Activated B cell treated with CpG ODN at 0.5 μM for 24 hours (primary cell): ENCODE measurements around the gene ALKBH6. TPM values are rescaled to one million over a fixed set of nuclear protein-coding genes. Genes with fewer than 3 reads are reported as not detected.
"Not testable (repeated sequence)": the region's sequence is repeated elsewhere in the genome, so short reads cannot be mapped to it uniquely, and the experiment has no call there.

Experiments used
- ATAC-seq: fragments of 200-7000 bp; cut with Tn5 transposase; one replicate; pipeline ENCODE4 v1.10.0; 2021; ENCODE audit warnings: low read depth, mild to moderate bottlenecking, moderate library complexity
- CTCF ChIA-PET: fragments of 350-600 bp; sonication (Branson Sonifier 250); formaldehyde crosslinking; loops from one replicate; lab custom pipeline; 2021; ENCODE audit warnings: antibody characterized with exemption; lab: Charles Lee
- POLR2A ChIA-PET: fragments of 350-600 bp; sonication (Branson Sonifier 250); formaldehyde crosslinking; loops from one replicate; lab custom pipeline; 2021; ENCODE audit warnings: antibody characterized with exemption; lab: Charles Lee
- DNase-seq: peaks from one replicate; pipeline ENCODE4 v3.0.0; 2022
- H3K27ac Mint-ChIP-seq: one replicate; pipeline ENCODE4 v1.8.0; 2020; ENCODE audit warnings: mixed read lengths
- H3K27me3 Mint-ChIP-seq: one replicate; pipeline ENCODE4 v1.8.0; 2021; ENCODE audit warnings: mixed read lengths
- H3K36me3 Mint-ChIP-seq: one replicate; pipeline ENCODE4 v1.8.0; 2021; ENCODE audit warnings: low read depth, mixed read lengths
- H3K4me1 Mint-ChIP-seq: one replicate; pipeline ENCODE4 v1.8.0; 2021; ENCODE audit warnings: mixed read lengths
- H3K4me3 Mint-ChIP-seq: one replicate; pipeline ENCODE4 v1.8.0; 2020; ENCODE audit warnings: mild to moderate bottlenecking, mixed read lengths
- H3K9me3 Mint-ChIP-seq: one replicate; pipeline ENCODE4 v1.8.0; 2020; ENCODE audit warnings: mixed read lengths
- CTCF ChIP-seq: fragments of 200-600 bp; IDR thresholded peaks from one replicate; pipeline ENCODE4 v1.8.0; 2022; ENCODE audit warnings: antibody characterized with exemption, mild to moderate bottlenecking
- intact Hi-C: fragments of 100-400 bp; cut with micrococcal nuclease; formaldehyde crosslinking; loops from one replicate; pipeline ENCODE4 v1.15.1; 2024
- total RNA-seq: library from RNA; stranded (reverse); gene quantifications from 2 replicates; pipeline ENCODE4 v1.2.3, GENCODE V29; 2022

Gene ALKBH6
- total RNA-seq, 1 donor from 2014 or later: 32.7 TPM

- Mint-ChIP-seq H3K4me1 (peaks cover 2% of the 10 kb centered on the region), H3K9me3 (no peaks in the 10 kb centered on the region), H3K4me3 (no peak overlapping the region), H3K27me3 (no peaks in the 10 kb centered on the region), H3K36me3 (peaks cover 6% of the 10 kb centered on the region), H3K27ac (no peak overlapping the region)
- DNase-seq (no peak), ATAC-seq (no peak)
- CTCF ChIA-PET: no interaction called here
- TF ChIP-seq CTCF: no peak
- intact Hi-C loops: no loop called here
- POLR2A ChIA-PET: interaction anchor here (0.6 kb wide), 1 partner anchor 12 kb away, joined by 14 read pairs; no protein-coding TSS in a partner anchor
Measured at GRCh38 chr19:36041831-36042230, 27.8 kb upstream of the ALKBH6 start.

GRCh38 chr19:36041092-36041491 lies 27.1 kb upstream of the ALKBH6 start:
- H3K27me3 Mint-ChIP-seq, intact Hi-C loops, H3K9me3 Mint-ChIP-seq, ATAC-seq, H3K4me3 Mint-ChIP-seq, H3K4me1 Mint-ChIP-seq, CTCF ChIA-PET, DNase-seq, H3K27ac Mint-ChIP-seq, H3K36me3 Mint-ChIP-seq: not testable (repeated sequence)
- POLR2A ChIA-PET: interaction anchor here (0.7 kb wide), 1 partner anchor 1268 kb away, joined by 3 read pairs; no protein-coding TSS in a partner anchor

DNA sequence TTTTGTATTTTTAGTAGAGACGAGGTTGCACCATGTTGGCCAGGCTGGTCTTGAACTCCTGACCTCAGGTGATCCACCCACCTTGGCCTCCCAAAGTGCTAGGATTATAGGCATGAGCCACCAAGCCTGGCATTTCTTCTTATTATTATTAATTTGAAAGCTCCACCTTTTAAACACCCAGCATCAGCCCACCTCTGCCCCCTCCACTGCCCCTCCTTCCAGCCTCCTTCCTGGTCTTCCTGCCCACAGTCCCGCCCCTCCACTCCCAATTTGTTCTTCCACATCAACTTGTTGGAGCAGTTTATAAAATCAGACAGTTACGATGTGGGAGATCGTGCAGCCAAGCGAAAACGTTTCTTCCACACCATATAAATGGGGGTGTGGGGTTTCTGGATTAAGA lies 26.5 kb upstream of the ALKBH6 start:
- DNase-seq: no peak
- intact Hi-C loops: no loop called here
- POLR2A ChIA-PET: no interaction called here
- H3K9me3 Mint-ChIP-seq: no peaks in the 10 kb centered on the region
- H3K4me3 Mint-ChIP-seq: no peak overlapping the region
- CTCF ChIA-PET: no interaction called here
- TF ChIP-seq CTCF: no peak
- peaks cover 3% of the 10 kb centered on the region for H3K4me1 Mint-ChIP-seq
- peaks cover 6% of the 10 kb centered on the region for H3K36me3 Mint-ChIP-seq
- H3K27me3 Mint-ChIP-seq: no peaks in the 10 kb centered on the region
- ATAC-seq: no peak
- no peak overlapping the region for H3K27ac Mint-ChIP-seq

DNA sequence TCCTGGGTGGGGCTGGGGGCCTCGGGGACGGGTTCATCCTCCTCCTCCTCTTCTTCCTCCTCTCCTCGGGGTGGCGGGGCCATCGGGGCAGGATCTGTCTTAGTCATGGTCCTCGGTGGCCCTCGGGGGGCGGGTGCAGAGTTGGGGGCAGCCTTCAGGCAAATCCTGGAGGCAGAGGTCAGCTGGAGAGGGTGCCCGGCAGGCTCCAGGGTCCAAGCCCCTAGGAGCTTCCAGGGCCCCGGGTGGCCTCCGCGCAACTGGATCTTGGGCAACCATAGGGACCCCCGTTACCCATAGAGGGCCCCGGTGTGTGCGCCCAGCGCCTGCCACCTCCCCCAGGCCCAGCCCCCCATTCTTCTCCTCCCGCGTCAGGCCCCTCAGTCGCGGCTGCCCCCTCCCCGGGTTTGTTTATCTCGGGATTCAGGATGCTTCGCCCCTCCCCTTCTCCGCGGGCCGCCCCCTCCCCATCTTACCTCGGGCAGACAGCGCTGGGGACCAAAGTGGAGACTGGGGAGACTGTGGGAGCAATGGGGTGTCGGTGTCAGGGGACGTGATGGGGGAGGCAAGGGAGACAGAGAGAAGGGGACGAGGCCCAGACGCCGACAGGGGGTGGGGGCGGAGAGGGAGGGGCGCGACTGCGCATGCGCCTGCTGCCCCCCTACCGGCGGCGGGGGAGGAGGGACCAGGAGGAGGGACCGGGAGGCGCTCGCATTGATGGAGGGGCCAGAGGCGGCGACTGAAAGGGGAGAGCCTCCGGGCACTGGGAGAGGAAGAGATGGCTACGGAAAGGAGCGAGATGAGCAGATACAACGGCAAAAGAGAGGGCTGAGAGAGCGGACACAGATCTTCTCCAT lies 18.5 kb upstream of the ALKBH6 start, which contains the start of gene CLIP3:
CLIP3 (minus strand) TSS at position 623 of the 854 bp plus-strand sequence; CDS start at position 107, 516 bp downstream.
- ChIA-PET POLR2A (no interaction called here), CTCF (no interaction called here)
- H3K9me3 Mint-ChIP-seq: no peaks in the 10 kb centered on the region
- no peak within 1 kb of the TSS for H3K27ac Mint-ChIP-seq
- intact Hi-C loops: no loop called here
- H3K36me3 Mint-ChIP-seq: peaks cover 8% of the 10 kb centered on the region
- ATAC-seq (peak; percentile 10), DNase-seq (no peak)
- peaks cover 12% of the 10 kb centered on the region for H3K4me1 Mint-ChIP-seq
- TF ChIP-seq CTCF: no peak
- peak within 1 kb of the TSS; percentile 28 for H3K4me3 Mint-ChIP-seq
- peaks cover 1% of the 10 kb centered on the region for H3K27me3 Mint-ChIP-seq

GRCh38 chr19:36031308-36031707 lies 17.3 kb upstream of the ALKBH6 start:
- POLR2A ChIA-PET: no interaction called here
- Mint-ChIP-seq H3K9me3 (no peaks in the 10 kb centered on the region), H3K36me3 (peaks cover 8% of the 10 kb centered on the region), H3K4me3 (no peak overlapping the region), H3K27me3 (peaks cover 1% of the 10 kb centered on the region), H3K4me1 (peaks cover 9% of the 10 kb centered on the region), H3K27ac (no peak overlapping the region)
- DNase-seq (no peak), ATAC-seq (no peak)
- no peak for TF ChIP-seq CTCF
- CTCF ChIA-PET: no interaction called here
- intact Hi-C loops: no loop called here
